ENCODE data around the gene CDK14. TPM values are rescaled to one million over a fixed set of nuclear protein-coding genes. Genes with fewer than 3 reads are reported as not detected.

Gene CDK14
- total RNA-seq, 1 donor from 2014 or later = 58.6 TPM

GRCh38 chr7:90980545-90980944 is 384.4 kb downstream of the CDK14 start:
- H3K9me3 ChIP-seq = no peaks in the 10 kb centered on the region
- H3K27ac ChIP-seq = no peak overlapping the region
- H3K4me1 ChIP-seq = no peaks in the 10 kb centered on the region
- H3K36me3 ChIP-seq = peaks cover 3% of the 10 kb centered on the region
- ATAC-seq = no peak
- intact Hi-C loops (cut with DNase I) = no loop called here
- no peak for DNase-seq
- H3K27me3 ChIP-seq (ENCODE audit: low read depth) = no peaks in the 10 kb centered on the region
- no peak for TF ChIP-seq CTCF (IDR thresholded peaks at IDR 0.05)
- no peak overlapping the region for H3K4me3 ChIP-seq

GRCh38 chr7:90982228-90982627 is 386.1 kb downstream of the CDK14 start:
- intact Hi-C loops (cut with DNase I) = no loop called here
- ATAC-seq (no peak), DNase-seq (no peak)
- H3K27me3 ChIP-seq (ENCODE audit: low read depth) = no peaks in the 10 kb centered on the region
- H3K4me3 ChIP-seq = no peak overlapping the region
- no peaks in the 10 kb centered on the region for H3K4me1 ChIP-seq
- H3K9me3 ChIP-seq = no peaks in the 10 kb centered on the region
- H3K36me3 ChIP-seq = peaks cover 3% of the 10 kb centered on the region
- no peak overlapping the region for H3K27ac ChIP-seq
- TF ChIP-seq CTCF (IDR thresholded peaks at IDR 0.05) = no peak

GRCh38 chr7:90984692-90985091 is 388.6 kb downstream of the CDK14 start:
- H3K9me3 ChIP-seq = no peaks in the 10 kb centered on the region
- no peaks in the 10 kb centered on the region for H3K27me3 ChIP-seq (ENCODE audit: low read depth)
- intact Hi-C loops (cut with DNase I) = no loop called here
- DNase-seq (no peak), ATAC-seq (no peak)
- H3K36me3 ChIP-seq = peaks cover 3% of the 10 kb centered on the region
- no peaks in the 10 kb centered on the region for H3K4me1 ChIP-seq
- no peak overlapping the region for H3K4me3 ChIP-seq
- TF ChIP-seq CTCF (IDR thresholded peaks at IDR 0.05) = no peak
- H3K27ac ChIP-seq = no peak overlapping the region

GRCh38 chr7:90988516-90988915 is 392.4 kb downstream of the CDK14 start:
- Histone ChIP-seq H3K27me3 (ENCODE audit: low read depth) (no peaks in the 10 kb centered on the region), H3K27ac (no peak overlapping the region), H3K36me3 (peaks cover 3% of the 10 kb centered on the region), H3K4me1 (no peaks in the 10 kb centered on the region), H3K9me3 (no peaks in the 10 kb centered on the region), H3K4me3 (no peak overlapping the region)
- intact Hi-C loops (cut with DNase I) = no loop called here
- TF ChIP-seq CTCF (IDR thresholded peaks at IDR 0.05) = no peak
- ATAC-seq (no peak), DNase-seq (no peak)

GRCh38 chr7:90988996-90989765 is 393.1 kb downstream of the CDK14 start:
- no peak for TF ChIP-seq CTCF (IDR thresholded peaks at IDR 0.05)
- Histone ChIP-seq H3K27ac (no peak overlapping the region), H3K4me1 (no peaks in the 10 kb centered on the region), H3K4me3 (no peak overlapping the region), H3K36me3 (peaks cover 3% of the 10 kb centered on the region), H3K9me3 (no peaks in the 10 kb centered on the region), H3K27me3 (ENCODE audit: low read depth) (no peaks in the 10 kb centered on the region)
- DNase-seq = no peak
- ATAC-seq = no peak
- intact Hi-C loops (cut with DNase I) = no loop called here

All from lower lobe of right lung (tissue), 2 donors.